ENCODE results near the gene MSLN. TPM values are rescaled to one million over a fixed set of nuclear protein-coding genes. Genes with fewer than 3 reads are reported as not detected.
A peak's percentile ranks its signal among the peaks of the same experiment; 100 is the strongest.

MSLN gene
- total and polyA plus RNA-seq, 2 of the 13 experiments (the other 11 are each of a cell fraction or from before 2014, with no cell fraction given) = 2.0 to 2.3 TPM

GRCh38 chr16:736936-737481 lies 23.5 kb upstream of the MSLN start:
- no peak for ATAC-seq
- Histone ChIP-seq H3K4me3 (replicated peaks in 1 of 3; ENCODE audit: insufficient read depth in 1 of 3, low read depth in 2 of 3, low read length in 3 of 3) (no peak overlapping the region), H3K9me3 (ENCODE audit: low read length) (no peaks in the 10 kb centered on the region), H3K4me2 (ENCODE audit: low read depth, low read length) (no peak overlapping the region), H3K9ac (ENCODE audit: insufficient read depth, low read depth, low read length) (no peak overlapping the region), H4K20me1 (ENCODE audit: insufficient read depth, low read length) (0 out of 2 replicates have a peak, but pooled peaks cover 2% of the 10 kb centered on the region), H2AFZ (ENCODE audit: low read length) (no peak overlapping the region), H3K27ac (ENCODE audit: extremely low read length, insufficient read depth, low read length) (no peak overlapping the region), H3K27me3 (ENCODE audit: control insufficient read depth in 1 of 2, insufficient read depth in 2 of 2, low read length in 2 of 2) (no peaks in the 10 kb centered on the region), H3K36me3 (replicated peaks in 1 of 2; ENCODE audit: control insufficient read depth in 1 of 2, insufficient read depth in 2 of 2, low read length in 2 of 2) (peaks cover 3 to 25% of the 10 kb centered on the region in 2 experiments; a peak in 2 of 5 replicates), H3K4me1 (ENCODE audit: insufficient read depth, low read length) (peaks cover 18% of the 10 kb centered on the region), H3K79me2 (ENCODE audit: insufficient read depth, low read length) (no peaks in the 10 kb centered on the region)
- WGBS (ENCODE audit: low lambda C conversion rate) = 94% methylated on average over 28 of the region's 29 CpGs
- no peak for FAIRE-seq
- BruUV-seq (replicated peaks) = no TSS peak
- in situ Hi-C loops (cut with HindIII; ENCODE audit: extremely low pct_ligation_motif_present, low pct_unique_long_range_greater_than_20kb) = no loop called here
- ChIA-PET CTCF (ENCODE audit: low intra/inter-chr PET ratio, low total read pairs) (interaction anchor here (1.3 kb wide), 1 partner anchor 26 kb away, joined by 3 read pairs; no protein-coding TSS in a partner anchor), POLR2A (no interaction called here)
- intact Hi-C loops (cut with micrococcal nuclease; ENCODE audit: unreplicated experiment) = no loop called here
- no peak for DNase-seq (ENCODE audit: low spot score)
- no peak for TF ChIP-seq ZNF44 (CRISPR knock-in tag; IDR thresholded peaks at IDR 0.05)
- TF ChIP-seq MATR3 (CRISPR knock-in tag; IDR thresholded peaks at IDR 0.05) = no peak
- TF ChIP-seq SIN3B (IDR thresholded peaks at IDR 0.05; ENCODE audit: low read length) = no peak
- TF ChIP-seq SNAPC2 (CRISPR knock-in tag; IDR thresholded peaks at IDR 0.05) = no peak

DNA sequence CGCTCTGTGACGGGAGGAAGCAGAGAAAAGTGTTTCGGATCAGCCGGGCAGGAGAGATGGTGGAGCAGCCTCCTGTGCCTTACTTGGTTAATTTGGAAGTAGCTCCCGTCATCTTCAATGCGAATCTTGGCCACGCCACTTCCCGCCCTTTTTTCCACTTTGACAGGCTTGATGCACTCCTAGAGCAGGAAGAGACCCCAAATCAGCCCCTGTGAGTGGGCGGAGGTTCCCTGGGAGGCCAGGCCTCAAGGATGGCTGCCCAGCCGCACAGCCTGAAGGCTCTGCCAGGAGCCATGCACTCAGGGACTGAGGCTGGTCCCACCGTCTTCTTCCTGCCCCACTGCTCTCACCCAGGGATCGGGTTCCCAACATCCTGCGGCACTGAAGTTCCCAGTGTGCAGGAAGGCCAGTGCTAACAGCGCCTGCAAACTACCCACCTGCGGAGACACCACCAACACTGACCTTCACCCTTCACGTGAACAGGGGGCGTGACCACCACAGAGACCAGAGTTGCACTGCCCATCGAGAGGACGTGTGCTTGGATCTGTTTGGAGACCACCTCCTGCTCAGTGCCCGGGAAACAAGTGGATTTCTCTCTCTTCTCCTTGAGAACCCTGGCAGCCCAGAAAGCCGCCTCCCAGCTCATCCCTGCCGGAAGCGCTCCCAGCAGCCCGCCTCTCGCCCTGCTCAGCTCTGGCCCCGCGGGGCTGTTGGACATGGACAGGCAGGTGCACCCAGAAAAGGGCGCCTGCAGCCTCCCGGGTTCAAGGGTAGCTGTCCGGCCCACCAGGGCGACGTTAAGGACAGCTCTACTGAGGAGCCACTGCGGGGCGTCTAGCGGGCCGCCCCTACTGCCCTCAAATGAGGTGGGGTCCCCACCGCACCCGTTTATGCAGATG lies 20.7 kb upstream of the MSLN start:
- H3K9me3 ChIP-seq (ENCODE audit: low read length) = no peaks in the 10 kb centered on the region
- peak; percentile 91 for FAIRE-seq
- TF ChIP-seq, protein P1, sequence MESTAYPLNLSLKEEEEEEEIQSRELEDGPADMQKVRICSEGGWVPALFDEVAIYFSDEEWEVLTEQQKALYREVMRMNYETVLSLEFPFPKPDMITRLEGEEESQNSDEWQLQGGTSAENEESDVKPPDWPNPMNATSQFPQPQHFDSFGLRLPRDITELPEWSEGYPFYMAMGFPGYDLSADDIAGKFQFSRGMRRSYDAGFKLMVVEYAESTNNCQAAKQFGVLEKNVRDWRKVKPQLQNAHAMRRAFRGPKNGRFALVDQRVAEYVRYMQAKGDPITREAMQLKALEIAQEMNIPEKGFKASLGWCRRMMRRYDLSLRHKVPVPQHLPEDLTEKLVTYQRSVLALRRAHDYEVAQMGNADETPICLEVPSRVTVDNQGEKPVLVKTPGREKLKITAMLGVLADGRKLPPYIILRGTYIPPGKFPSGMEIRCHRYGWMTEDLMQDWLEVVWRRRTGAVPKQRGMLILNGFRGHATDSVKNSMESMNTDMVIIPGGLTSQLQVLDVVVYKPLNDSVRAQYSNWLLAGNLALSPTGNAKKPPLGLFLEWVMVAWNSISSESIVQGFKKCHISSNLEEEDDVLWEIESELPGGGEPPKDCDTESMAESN (CRISPR knock-in tag; conservative IDR thresholded peaks at IDR 0.05) = no peak
- TF ChIP-seq GABPA (IDR thresholded peaks at IDR 0.05; ENCODE audit: low read depth, low read length) (no peak), GABPA (CRISPR knock-in tag; IDR thresholded peaks at IDR 0.05; ENCODE audit: low read depth) (peak; percentile 26), SP5 (CRISPR knock-in tag; IDR thresholded peaks at IDR 0.05; ENCODE audit: borderline replicate concordance, low read depth) (0 out of 2 replicates have a peak, but pooled peaks have one; percentile 49), ARNTL (CRISPR knock-in tag; IDR thresholded peaks at IDR 0.05) (peak; percentile 81), GZF1 (CRISPR knock-in tag; IDR thresholded peaks at IDR 0.05) (0 out of 2 replicates have a peak, but pooled peaks have one; percentile 11), SAP130 (CRISPR knock-in tag; IDR thresholded peaks at IDR 0.05; ENCODE audit: low read depth) (peak; percentile 78), ZNF607 (CRISPR knock-in tag; IDR thresholded peaks at IDR 0.05; ENCODE audit: borderline replicate concordance) (peak; percentile 52; the same call in 1 of the 2 replicates)
- TF ChIP-seq, protein P2, sequence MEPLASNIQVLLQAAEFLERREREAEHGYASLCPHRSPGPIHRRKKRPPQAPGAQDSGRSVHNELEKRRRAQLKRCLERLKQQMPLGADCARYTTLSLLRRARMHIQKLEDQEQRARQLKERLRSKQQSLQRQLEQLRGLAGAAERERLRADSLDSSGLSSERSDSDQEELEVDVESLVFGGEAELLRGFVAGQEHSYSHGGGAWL (CRISPR knock-in tag; IDR thresholded peaks at IDR 0.05) = 0 out of 2 replicates have a peak, but pooled peaks have one; percentile 23
- TF ChIP-seq, protein P3, sequence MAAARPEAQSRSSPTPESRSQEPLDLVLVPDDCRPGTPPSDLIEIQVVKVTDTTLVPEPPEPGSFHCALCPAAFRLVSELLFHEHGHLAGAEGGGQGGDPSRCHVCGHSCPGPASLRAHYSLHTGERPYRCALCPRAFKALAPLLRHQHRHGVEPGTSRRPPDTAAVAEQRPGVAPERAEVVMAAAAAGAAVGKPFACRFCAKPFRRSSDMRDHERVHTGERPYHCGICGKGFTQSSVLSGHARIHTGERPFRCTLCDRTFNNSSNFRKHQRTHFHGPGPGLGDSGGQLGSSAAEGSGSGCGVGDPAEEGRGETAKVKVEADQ (CRISPR knock-in tag; IDR thresholded peaks at IDR 0.05; ENCODE audit: borderline replicate concordance) = 0 out of 2 replicates have a peak, but pooled peaks have one; percentile 43

More for the DNA sequence above, 20.7 kb upstream of the MSLN start:
- ChIA-PET POLR2A (interaction anchor here (0.9 to 3.3 kb wide), 7 partner anchors 10 to 48 kb away, joined by 3 to 22 read pairs (median 7); partner anchors contain the start of genes ANTKMT, CHTF18, METRN and MSLN), CTCF (ENCODE audit: low intra/inter-chr PET ratio, low total read pairs) (no interaction called here)
- intact Hi-C loops (cut with micrococcal nuclease; ENCODE audit: unreplicated experiment) = no loop called here
- H3K27me3 ChIP-seq (ENCODE audit: control insufficient read depth in 1 of 2, insufficient read depth in 2 of 2, low read length in 2 of 2) = no peaks in the 10 kb centered on the region
- peaks cover 18% of the 10 kb centered on the region for H3K4me1 ChIP-seq (ENCODE audit: insufficient read depth, low read length)
- peak overlapping the region; percentile 86 for H3K9ac ChIP-seq (ENCODE audit: insufficient read depth, low read depth, low read length)
- 71% methylated on average over 12 of the region's 38 CpGs for WGBS (ENCODE audit: low lambda C conversion rate)
- H4K20me1 ChIP-seq (ENCODE audit: insufficient read depth, low read length) = no peaks in the 10 kb centered on the region
- no peaks in the 10 kb centered on the region for H3K79me2 ChIP-seq (ENCODE audit: insufficient read depth, low read length)
- no TSS peak for BruUV-seq (replicated peaks)
- in situ Hi-C loops (cut with HindIII; ENCODE audit: extremely low pct_ligation_motif_present, low pct_unique_long_range_greater_than_20kb) = loop anchor here (5.0 kb wide), 1 partner anchor 47 kb away; the partner anchor contains the start of genes CHTF18 and RPUSD1
- peak overlapping the region; percentile 94 to 97 (median 95) for H3K4me3 ChIP-seq (replicated peaks in 1 of 3; ENCODE audit: insufficient read depth in 1 of 3, low read depth in 2 of 3, low read length in 3 of 3)
- H2AFZ ChIP-seq (ENCODE audit: low read length) = no peak overlapping the region
- peak overlapping the region; percentile 76 for H3K4me2 ChIP-seq (ENCODE audit: low read depth, low read length)
- DNase-seq (ENCODE audit: low spot score) = peak; percentile 61
- ATAC-seq = peak; percentile 71
- peak overlapping the region; percentile 59 for H3K27ac ChIP-seq (ENCODE audit: extremely low read length, insufficient read depth, low read length)
- peaks cover 0 to 17% of the 10 kb centered on the region in 2 experiments; a peak in 2 of 5 replicates for H3K36me3 ChIP-seq (replicated peaks in 1 of 2; ENCODE audit: control insufficient read depth in 1 of 2, insufficient read depth in 2 of 2, low read length in 2 of 2)

Data from HepG2 (cell line).